A673 (cell line): ENCODE data around the gene SLC25A1. TPM values are rescaled to one million over a fixed set of nuclear protein-coding genes. Genes with fewer than 3 reads are reported as not detected.

Experiments used
- BruUV-seq: library from RNA; stranded (reverse); fragments of 400-500 nt; replicated peaks from 2 replicates; lab custom pipeline; 2021; lab: Mats Ljungman, UMichigan
- CTCF ChIA-PET: fragments of 300-600 bp; sonication (Branson Sonifier 250); formaldehyde crosslinking; loops from one replicate; lab custom pipeline; 2022; ENCODE audit warnings: antibody characterized with exemption; lab: Charles Lee
- POLR2A ChIA-PET: fragments of 300-600 bp; sonication (Branson Sonifier 250); formaldehyde crosslinking; loops from one replicate; lab custom pipeline; 2022; ENCODE audit warnings: antibody characterized with exemption; ENCODE audit not compliant: low non-redundant PET; lab: Charles Lee
- DNase-seq: peaks from one replicate; pipeline ENCODE4 v3.0.0-alpha.2; 2015; ENCODE audit warnings: low spot score
- H3K27ac ChIP-seq: fragments of 200-600 bp; sonication (generic); 2 replicates; pipeline ENCODE4 v1.5.1; 2016; ENCODE audit warnings: mixed run types, low read depth, mild to moderate bottlenecking, mixed read lengths, antibody characterized with exemption, low read length; ENCODE audit not compliant: poor library complexity, severe bottlenecking
- H3K27me3 ChIP-seq: fragments of 200-600 bp; sonication (generic); replicated peaks from 2 replicates; pipeline ENCODE4 v1.6.1; 2017; ENCODE audit warnings: mixed run types, low read depth, mild to moderate bottlenecking, mixed read lengths, antibody characterized with exemption, low read length; ENCODE audit not compliant: insufficient read depth, poor library complexity
- H3K36me3 ChIP-seq: fragments of 200-600 bp; sonication (generic); 2 replicates; pipeline ENCODE4 v1.6.1; 2016; ENCODE audit warnings: mixed run types, mild to moderate bottlenecking, mixed read lengths, antibody characterized with exemption, low read length; ENCODE audit not compliant: insufficient read depth, poor library complexity, severe bottlenecking
- H3K4me1 ChIP-seq: fragments of 200-600 bp; sonication (generic); 2 replicates; pipeline ENCODE4 v1.6.1; 2017; ENCODE audit warnings: mixed run types, mild to moderate bottlenecking, mixed read lengths, antibody characterized with exemption, low read length; ENCODE audit not compliant: insufficient read depth, poor library complexity, severe bottlenecking
- H3K4me3 ChIP-seq: fragments of 200-600 bp; sonication (generic); 2 replicates; pipeline ENCODE4 v1.5.1; 2016; ENCODE audit warnings: low read depth, mixed run types, mild to moderate bottlenecking, mixed read lengths, low read length; ENCODE audit not compliant: poor library complexity, severe bottlenecking
- H3K9me3 ChIP-seq: fragments of 200-600 bp; sonication (generic); 2 replicates; pipeline ENCODE4 v1.6.1; 2016; ENCODE audit warnings: mixed run types, low read depth, mild to moderate bottlenecking, mixed read lengths, antibody characterized with exemption, low read length; ENCODE audit not compliant: poor library complexity, severe bottlenecking
- CTCF ChIP-seq: fragments of 300-800, 200-600 bp; sonication (generic); conservative IDR thresholded peaks from 2 replicates; pipeline ENCODE4 v1.5.1; 2017; ENCODE audit warnings: low read depth, mild to moderate bottlenecking, antibody characterized with exemption, low read length, moderate library complexity, mixed read lengths
- EZH2 ChIP-seq: fragments of 200-600 bp; sonication (generic); IDR thresholded peaks from 2 replicates; pipeline ENCODE4 v1.6.1; 2017; ENCODE audit warnings: borderline replicate concordance, low read depth, mild to moderate bottlenecking, mixed read lengths, antibody characterized with exemption, low read length; ENCODE audit not compliant: poor library complexity, severe bottlenecking
- intact Hi-C: fragments of 100-400 bp; cut with micrococcal nuclease; formaldehyde crosslinking; loops from one replicate; pipeline ENCODE4 v1.10.0; 2022; ENCODE audit not compliant: unreplicated experiment
- total RNA-seq: library from RNA; stranded (reverse); gene quantifications from 2 replicates; pipeline ENCODE4 v1.2.3, GENCODE V29; 2021

The SLC25A1 gene
- total RNA-seq, 1 experiment from 2014 or later: 91.0 TPM

GRCh38 chr22:19197997-19198865, 19.7 kb upstream of the SLC25A1 start:
- Histone ChIP-seq H3K4me1 (no peaks in the 10 kb centered on the region), H3K27ac (no peak overlapping the region), H3K27me3 (no peaks in the 10 kb centered on the region), H3K9me3 (no peaks in the 10 kb centered on the region), H3K36me3 (no peaks in the 10 kb centered on the region), H3K4me3 (no peak overlapping the region)
- intact Hi-C loops: no loop called here
- BruUV-seq: no TSS peak
- DNase-seq: no peak
- ChIA-PET POLR2A (no interaction called here), CTCF (no interaction called here)
- TF ChIP-seq CTCF (no peak), EZH2 (no peak)

GRCh38 chr22:19196841-19197612, 18.5 kb upstream of the SLC25A1 start:
- no peaks in the 10 kb centered on the region for H3K27me3 ChIP-seq
- intact Hi-C loops: no loop called here
- no TSS peak for BruUV-seq
- H3K36me3 ChIP-seq: no peaks in the 10 kb centered on the region
- no peaks in the 10 kb centered on the region for H3K9me3 ChIP-seq
- no peak overlapping the region for H3K27ac ChIP-seq
- no peak for TF ChIP-seq EZH2
- TF ChIP-seq CTCF: no peak
- no peaks in the 10 kb centered on the region for H3K4me1 ChIP-seq
- H3K4me3 ChIP-seq: no peak overlapping the region
- ChIA-PET POLR2A (no interaction called here), CTCF (no interaction called here)
- no peak for DNase-seq

- no TSS peak for BruUV-seq
- CTCF ChIA-PET: no interaction called here
- Histone ChIP-seq H3K4me1 (no peaks in the 10 kb centered on the region), H3K27ac (no peak overlapping the region), H3K9me3 (no peaks in the 10 kb centered on the region), H3K4me3 (no peak overlapping the region), H3K36me3 (no peaks in the 10 kb centered on the region), H3K27me3 (no peaks in the 10 kb centered on the region)
- no peak for DNase-seq
- POLR2A ChIA-PET: no interaction called here
- intact Hi-C loops: no loop called here
- TF ChIP-seq CTCF (no peak), EZH2 (no peak)
Measured at GRCh38 chr22:19195796-19196731, 17.5 kb upstream of the SLC25A1 start.
